GM21825 (cell line): Measurements from ENCODE around the gene IQGAP1.
"Not testable (repeated sequence)": the region's sequence is repeated elsewhere in the genome, so short reads cannot be mapped to it uniquely, and the experiment has no call there.

ENCODE experiments used
- ATAC-seq: cut with Tn5 transposase; IDR thresholded peaks from one replicate; pipeline ENCODE4 v1.9.1; 2021; ENCODE audit warnings: mild to moderate bottlenecking, moderate library complexity; ENCODE audit not compliant: unreplicated experiment

The IQGAP1 gene

DNA sequence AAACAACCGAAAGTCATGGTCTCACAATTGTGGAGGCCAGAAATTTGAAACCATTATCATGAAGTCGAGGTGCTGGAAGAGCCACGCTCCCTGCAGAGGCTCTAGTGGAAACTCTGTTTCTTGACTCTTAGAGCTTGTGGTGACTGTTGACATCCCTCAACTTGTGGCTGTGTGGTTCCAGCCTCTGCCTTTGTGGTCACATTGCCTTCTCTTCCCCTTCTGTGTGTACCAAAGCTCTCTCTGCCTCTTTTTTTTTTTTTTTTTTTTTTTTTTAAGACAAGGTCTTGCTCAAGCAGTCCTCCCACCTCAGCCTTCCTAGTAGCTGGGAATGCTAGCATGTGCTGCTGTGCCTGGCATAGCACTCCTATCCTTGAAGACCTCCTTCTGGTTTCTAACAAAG, 93.0 kb downstream of the IQGAP1 start:
- ATAC-seq: no peak

DNA sequence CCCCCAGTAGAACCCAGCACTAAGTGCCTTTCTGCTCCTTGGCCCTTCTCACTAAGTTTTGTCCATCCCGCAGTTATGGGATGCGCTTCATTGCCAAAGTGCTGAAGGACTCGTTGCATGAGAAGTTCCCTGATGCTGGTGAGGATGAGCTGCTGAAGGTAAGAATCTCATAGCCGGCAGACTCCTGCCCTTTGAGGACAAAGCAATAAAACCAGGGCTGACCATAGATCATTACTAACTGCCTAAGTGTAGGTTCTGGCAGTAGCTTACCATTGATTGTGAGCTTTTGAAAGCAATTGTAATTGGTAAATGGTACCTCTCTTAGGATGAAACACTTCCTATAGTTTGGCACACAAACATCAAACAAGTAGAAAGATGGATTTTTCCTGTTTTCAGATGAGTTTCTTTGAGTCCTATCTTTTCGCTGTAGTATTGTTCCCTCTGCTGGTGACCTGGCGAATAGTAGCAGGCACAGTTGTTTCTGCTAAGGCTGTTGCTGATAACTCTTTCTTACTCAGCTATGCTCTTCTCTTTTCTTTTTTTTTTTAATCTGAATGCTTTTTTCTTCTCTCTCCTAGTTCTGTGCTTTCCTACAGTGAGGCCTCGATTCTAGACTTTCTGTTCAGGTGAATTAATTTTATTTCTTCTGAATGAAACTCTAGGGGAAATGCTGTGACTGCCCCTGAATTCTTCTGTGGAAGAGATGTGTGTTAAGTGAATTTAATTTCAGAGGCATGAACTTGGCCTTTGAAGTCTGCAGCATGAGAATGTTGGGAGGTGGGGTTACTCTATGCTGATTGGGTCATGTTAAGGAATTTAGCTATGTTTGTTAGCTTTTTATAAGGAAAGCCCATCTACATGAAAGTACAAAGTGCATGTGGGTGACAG, 94.3 kb downstream of the IQGAP1 start:
- no peak for ATAC-seq

DNA sequence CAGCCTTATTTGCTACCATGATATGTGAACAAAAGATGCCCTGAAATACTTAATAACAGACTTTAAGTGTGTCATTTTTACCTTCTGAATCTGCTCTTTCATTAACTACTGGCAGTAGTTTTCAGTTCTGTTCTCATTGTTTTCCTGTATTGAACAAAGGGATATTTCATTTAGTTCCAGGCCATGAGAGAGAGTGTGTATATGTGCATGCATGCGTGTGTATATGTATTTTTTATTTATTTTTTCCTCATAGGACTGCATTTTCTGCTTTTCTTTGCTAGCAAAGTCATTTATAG, 94.9 kb downstream of the IQGAP1 start:
- ATAC-seq: no peak

DNA sequence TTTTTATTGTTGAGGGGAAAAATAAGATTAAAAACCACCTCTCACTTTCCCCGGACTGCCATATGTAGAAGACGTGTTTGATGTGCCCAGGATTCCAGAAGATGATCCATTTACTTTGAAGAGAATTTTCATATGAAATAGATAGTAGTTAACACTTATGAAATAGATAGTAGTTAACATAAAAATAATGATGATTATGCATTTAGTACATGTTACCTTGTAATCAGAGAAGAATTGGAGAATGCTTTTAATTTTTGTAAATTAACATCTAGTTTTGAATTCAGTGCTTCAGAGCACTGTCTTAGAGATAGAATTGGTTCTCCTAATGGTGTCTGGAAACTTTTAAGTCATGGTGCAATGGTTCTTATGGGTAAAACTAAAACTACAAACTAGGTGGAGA, 95.6 kb downstream of the IQGAP1 start:
- no peak for ATAC-seq

DNA sequence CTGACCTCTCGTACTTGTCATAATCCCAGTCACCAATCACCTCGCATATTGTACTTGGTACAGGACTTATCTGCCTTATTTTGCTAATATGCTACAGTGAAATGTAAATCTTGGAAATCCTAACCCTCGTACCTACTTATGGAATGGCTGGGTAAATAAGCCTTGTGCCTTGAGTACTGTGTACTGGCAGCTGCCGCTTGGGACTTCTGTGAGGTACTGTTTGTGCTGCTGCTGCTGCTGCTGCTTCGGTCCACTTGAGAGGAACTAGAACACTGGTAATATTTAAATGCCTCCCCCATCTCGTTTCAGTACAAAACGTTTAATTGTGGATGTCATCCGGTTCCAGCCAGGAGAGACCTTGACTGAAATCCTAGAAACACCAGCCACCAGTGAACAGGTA, 99.1 kb downstream of the IQGAP1 start:
- no peak for ATAC-seq

DNA sequence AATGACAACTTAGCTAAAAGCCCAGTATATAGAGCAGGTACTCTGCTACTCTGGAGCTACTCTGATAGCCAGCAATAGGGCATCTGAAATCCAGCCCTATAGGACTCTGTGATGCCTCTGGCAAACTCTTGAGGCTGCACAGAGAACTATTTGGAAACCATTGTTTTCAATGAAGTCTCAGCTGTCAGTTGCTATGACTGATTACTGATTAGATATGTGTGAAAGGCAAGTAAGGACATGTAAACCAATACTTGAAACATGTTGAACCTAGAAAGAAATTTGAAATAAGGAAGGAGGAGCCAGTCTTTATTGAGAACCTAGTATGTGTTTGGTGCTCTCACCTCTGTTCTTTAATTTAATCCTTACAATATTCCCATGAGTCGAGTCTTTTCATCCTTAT, 101.5 kb downstream of the IQGAP1 start:
- no peak for ATAC-seq

DNA sequence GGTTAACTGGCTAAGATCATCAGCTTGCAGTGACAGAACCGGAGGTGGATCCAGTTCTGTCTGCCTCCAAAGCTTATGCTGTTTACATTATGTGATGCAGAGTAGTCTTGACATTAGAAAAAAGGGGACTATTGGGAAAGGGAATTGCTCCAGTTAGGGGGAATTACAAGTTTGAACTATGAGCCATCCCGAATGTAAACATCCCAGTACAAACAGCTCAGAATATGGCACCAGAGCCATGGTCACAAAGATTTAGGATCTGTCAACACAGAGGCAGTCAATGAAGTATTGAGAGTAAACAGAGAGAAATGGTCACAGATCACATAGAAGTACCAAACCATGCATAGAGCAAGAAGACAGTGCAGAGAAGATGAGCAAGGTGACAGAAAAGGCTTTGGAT, 101.9 kb downstream of the IQGAP1 start:
- ATAC-seq: no peak

DNA sequence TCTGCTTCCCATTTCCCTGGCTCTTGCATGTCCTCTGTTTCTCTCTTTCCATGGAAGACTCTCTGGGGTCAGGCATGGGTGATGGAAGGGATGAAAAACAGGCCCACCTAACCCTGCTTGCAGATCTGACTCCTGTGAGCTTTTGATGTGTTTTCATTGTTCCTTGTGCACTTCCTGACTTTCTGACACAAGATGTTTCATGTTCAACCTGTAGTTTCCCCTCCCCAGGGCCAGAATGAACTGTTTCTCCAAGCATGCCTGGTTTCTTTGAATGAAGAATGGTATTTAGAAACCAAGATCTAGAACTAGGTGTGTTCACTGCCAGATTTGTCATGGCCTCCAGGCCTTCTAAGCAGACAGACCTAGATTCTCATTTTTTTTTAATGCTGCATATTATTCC, 105.6 kb downstream of the IQGAP1 start:
- ATAC-seq: no peak

DNA sequence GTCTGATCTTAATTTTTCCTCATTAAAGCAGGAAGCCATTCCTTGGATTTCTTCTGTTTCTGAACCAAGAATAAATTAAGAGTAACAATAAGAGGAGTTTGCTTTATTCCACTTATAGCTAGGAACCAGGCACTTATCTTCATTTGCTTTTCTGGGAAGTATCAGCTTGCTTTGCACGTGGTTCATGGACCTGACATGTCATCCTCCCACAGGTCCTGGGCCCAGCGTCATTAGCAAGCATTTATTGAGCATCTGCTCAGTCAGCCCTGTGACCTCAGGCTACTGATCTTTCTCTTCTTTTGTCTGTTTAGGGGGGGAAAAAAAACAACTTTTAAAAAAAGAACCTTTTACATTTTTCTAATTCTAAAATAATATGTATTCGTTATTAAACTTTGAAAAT, 107.0 kb downstream of the IQGAP1 start:
- no peak for ATAC-seq

DNA sequence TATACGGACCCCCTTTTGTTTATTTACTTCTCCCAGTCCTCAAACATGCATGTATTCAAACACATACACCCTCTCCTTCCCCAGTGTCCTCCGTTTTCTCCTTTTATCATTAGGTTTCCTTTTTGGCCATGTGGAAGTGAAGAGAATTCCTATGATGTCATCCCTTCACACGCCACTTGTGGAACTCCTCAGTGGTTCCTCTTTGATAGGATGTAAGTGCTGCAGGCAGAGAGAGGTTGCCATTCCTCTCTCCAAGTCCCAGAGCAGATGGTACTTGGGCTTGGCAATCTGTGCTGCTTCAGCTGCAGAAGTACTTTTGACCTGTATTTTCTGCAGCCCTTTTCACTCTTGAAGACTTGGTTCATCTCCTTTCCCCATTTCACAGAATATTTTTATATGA, 108.7 kb downstream of the IQGAP1 start:
- ATAC-seq: no peak

DNA sequence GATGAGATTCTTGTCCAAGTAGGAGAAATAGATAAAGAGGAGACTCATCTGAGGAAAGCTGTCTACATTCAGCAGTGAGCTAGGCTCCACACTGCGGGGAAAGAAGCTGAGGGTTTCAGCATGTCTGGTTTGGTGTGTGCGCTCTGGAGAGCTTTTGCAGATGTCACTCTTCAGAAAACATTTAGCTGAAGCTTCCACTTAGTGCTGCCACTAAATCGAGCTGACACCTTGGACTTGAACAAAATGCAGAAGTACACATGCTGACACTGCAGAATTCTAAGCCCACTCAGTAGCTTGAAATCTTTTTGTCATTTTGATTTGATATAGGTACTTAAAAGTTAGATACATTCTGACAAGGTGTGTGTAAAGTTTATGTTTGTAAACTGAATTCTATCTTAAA, 109.3 kb downstream of the IQGAP1 start:
- no peak for ATAC-seq

DNA sequence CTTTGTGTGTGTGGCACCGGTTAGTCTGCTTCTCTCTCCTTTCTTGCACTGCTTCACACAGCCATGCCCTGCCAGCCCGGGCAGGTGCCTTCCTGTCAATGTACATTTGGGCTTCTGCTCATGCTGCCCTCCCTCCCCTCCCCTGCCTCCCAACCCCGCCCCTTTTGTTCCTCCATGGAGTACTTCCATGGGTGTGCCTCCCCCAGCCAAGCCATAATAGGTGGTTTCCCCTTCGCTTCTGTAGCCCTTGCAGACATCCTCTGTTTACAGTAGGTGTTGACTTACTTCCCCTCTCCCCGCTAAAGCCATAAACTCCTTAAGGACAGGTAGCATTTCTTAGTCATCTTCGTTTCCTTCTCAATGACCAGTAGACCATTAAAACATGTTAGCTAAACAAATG, 109.9 kb downstream of the IQGAP1 start:
- ATAC-seq: no peak

DNA sequence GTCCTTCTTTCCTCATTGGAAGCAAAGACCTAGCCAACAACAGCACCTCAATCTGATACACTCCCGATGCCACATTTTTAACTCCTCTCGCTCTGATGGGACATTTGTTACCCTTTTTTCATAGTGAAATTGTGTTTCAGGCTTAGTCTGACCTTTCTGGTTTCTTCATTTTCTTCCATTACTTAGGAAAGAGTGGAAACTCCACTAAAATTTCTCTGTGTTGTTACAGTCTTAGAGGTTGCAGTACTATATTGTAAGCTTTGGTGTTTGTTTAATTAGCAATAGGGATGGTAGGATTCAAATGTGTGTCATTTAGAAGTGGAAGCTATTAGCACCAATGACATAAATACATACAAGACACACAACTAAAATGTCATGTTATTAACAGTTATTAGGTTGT, 112.1 kb downstream of the IQGAP1 start:
- ATAC-seq: no peak

DNA sequence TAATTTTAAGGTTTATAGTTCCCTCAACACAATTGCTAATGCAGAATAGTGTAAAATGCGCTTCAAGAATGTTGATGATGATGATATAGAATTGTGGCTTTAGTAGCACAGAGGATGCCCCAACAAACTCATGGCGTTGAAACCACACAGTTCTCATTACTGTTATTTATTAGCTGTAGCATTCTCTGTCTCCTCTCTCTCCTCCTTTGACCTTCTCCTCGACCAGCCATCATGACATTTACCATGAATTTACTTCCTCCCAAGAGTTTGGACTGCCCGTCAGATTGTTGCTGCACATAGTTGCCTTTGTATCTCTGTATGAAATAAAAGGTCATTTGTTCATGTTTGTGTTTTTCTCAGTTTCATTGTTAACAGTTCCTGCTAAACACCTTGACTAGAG, 113.9 kb downstream of the IQGAP1 start:
- no peak for ATAC-seq

DNA sequence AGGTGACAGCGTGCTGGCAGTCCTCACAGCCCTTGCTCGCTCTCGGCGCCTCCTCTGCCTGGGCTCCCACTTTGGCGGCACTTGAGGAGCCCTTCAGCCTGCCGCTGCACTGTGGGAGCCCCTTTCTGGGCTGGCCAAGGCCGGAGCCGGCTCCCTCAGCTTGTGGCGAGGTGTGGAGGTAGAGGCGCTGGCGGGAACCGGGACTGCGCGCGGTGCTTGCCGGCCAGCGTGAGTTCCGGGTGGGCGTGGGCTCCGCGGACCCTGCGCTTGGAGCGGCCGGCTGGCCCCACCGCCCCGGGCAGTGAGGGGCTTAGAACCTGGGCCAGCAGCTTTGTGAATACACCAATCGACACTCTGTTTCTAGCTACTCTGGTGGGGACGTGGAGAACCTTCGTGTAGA, 122.7 kb downstream of the IQGAP1 start:
- ATAC-seq: not testable (repeated sequence)

DNA sequence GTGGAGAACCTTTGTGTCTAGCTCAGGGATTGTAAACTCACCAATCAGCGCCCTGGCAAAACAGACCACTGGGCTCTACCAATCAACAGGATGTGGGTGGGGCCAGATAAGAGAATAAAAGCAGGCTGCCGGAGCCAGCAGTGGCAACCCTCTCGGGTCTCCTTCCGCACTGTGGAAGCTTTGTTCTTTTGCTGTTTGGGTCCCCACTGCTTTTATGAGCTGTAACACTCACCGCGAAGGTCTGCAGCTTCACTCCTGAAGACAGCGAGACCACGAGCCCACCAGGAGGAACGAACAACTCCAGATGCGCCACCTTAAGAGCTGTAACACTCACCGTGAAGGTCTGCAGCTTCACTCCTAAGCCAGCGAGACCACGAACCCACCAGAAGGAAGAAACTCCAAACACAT, 123.2 kb downstream of the IQGAP1 start:
- not testable (repeated sequence) for ATAC-seq

DNA sequence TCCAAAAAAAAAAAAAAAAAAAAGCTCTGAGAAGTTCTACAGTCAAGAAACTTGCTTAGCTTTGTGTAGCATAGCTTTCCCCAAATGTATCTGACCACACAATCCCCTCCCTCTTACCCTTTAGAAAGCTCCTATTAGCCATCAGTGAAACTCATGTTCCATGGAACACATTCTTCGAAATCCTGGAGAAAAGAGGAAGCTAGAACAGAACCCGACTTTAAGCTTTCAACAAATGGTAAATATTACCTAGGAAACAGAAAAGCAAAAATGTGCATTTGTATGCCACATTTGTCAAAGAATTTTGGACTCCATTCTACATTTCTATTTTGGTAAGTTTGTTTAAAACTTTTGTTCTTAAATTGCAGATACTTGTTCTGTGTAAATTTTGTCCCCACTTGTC, 124.2 kb downstream of the IQGAP1 start:
- no peak for ATAC-seq

DNA sequence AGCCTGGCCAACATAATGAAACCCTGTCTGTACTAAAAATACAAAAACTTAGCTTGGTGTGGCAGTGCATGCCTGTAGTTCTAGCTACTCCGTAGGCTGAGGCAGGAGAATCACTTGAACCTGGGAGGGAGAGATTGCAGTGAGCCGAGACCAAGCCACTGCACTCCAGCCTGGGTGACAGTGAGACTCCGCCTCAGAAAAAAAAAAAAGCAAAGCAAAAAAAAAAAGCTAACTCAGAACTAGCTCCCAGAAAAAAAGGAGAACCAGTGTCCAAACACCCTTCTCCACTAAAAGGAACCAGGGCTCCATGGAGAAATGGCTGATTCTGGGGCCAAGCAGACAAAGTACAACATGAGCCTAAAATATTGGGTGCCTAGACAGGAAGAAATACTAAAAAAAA, 124.9 kb downstream of the IQGAP1 start:
- no peak for ATAC-seq

DNA sequence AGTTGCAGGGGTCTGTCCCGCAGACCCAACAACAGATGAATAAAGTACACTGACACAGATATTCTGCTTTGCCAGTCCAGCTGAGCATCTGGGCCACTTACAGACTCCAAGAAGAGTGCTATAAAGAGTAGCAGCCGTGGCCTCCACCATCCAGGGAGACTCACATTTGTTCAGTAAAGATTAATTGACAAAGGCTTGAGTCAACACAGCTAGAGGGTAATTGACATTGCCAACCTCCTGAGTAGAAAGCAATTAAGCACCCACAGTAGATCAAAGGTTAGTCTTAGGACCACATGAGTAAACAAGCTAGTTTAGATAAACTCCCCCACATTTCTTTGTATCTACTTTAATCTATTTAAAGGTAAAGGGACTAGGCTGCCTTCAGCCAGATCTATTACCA, 125.4 kb downstream of the IQGAP1 start:
- ATAC-seq: no peak

DNA sequence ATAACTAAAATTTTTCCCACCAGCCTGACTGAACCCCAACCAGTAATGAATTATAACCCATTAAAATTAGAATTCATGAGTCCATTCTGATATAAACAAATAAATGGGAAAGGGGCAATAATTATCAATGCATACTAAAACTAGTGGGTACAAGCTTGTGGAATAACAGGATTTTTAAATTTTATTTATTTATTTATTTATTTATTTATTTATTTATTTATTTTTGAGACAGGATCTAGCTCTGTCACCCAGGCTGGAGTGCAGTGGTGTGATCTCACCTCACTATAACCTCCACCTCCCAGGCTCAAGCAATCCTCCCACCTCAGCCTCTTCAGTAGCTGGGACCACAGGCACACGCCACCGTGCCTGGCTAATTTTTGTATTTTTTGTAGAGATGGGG, 125.9 kb downstream of the IQGAP1 start:
- ATAC-seq: not testable (repeated sequence)

DNA sequence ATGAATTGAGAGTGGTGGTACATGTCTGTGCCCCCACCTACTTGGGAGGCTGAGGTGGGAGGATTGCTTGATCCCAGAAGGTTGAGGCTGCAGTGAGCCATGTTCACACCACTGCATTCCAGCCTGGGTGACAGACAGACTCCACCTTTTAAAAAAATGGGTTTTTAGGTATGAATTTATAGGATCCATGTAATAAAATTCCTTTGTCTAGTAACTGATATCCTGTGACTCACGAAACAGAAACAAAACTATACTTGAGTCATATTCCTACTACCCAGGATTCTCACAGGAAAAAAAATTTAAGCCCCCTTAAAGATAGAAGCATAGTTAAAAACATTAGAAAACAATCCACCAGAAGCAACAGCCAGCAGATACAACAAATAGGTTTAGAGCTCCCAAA, 131.6 kb downstream of the IQGAP1 start:
- ATAC-seq: no peak

DNA sequence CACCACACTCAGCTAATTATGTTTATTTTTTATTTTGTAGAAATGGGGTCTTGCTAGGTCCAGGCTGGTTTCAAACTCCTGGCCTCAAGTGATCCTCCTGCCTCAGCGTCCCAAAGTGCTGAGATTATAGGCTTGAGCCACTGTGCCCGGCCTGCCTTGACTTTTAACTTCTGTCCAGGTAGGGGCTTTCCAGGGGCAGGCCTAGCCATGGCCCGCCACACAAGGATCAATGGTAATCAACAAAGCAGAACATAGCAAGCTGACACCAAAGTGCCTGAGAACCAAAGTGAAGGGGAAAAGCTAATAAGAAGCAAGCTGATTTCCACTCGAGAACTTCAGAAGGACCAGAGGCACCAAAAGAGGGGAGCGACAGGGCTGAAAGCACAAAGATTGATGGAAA, 132.3 kb downstream of the IQGAP1 start:
- no peak for ATAC-seq

DNA sequence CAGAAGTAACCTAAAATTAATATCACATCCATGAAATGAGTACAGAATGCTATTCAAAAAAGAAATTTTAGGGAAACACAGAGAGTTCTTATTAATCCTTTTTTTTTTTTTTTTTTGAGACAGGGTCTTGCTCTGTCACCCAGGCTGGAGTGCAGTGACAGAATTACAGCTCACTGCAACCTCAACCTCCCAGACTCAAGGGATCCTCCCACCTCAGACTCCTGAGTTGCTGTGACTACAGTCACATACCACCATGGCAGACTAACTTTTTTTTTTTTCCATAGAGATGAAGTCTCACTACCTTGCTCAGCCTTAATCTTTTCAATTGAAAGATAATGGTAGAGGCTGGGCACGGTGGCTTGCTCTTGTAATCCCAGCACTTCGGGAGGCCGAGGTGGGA, 135.3 kb downstream of the IQGAP1 start:
- no peak for ATAC-seq
